GM19193 (cell line): ENCODE data around the gene PLAAT4.

Experiments
- POLR2A ChIP-seq: IDR thresholded peaks from 4 replicates; pipeline ENCODE4 v1.6.1; 2011; ENCODE audit not compliant: insufficient read depth, insufficient read length; ENCODE audit errors: extremely low read depth

Gene PLAAT4

DNA sequence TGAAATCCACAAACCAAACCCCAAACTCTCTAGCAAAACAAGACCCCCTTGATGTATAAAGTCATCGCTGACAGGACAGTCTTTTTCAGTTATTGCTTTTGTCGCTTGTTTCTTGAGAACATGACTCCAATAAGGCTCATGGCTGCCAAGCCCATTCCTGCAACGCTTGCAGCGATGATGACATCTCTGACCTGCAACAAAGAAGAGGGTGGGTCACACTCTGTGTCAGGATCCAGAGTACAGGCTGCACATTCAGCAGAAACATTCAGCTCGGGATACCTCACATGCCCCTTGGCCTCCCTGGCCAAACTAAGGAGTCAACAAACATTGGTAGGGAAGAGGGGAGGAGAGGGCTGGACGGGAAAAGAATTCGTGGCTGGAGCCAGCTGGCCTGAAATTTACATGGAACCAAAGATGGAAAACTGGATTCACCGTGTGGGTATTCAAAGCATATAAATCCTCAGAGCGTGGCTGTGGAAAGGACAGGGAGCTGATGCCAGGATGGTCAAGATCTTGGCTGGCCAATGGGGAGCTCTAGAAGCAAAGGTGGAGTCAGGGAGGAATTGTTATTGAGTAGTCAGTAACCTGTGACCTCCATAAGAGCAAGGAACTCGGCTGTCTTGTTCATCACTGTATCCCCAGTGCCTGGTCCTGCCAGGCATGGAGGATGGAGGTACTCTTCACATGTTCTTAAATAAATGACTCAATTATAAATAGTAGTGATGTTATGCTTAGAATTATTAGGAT lies 38.4 kb downstream of the PLAAT4 start:
- no peak for TF ChIP-seq POLR2A

DNA sequence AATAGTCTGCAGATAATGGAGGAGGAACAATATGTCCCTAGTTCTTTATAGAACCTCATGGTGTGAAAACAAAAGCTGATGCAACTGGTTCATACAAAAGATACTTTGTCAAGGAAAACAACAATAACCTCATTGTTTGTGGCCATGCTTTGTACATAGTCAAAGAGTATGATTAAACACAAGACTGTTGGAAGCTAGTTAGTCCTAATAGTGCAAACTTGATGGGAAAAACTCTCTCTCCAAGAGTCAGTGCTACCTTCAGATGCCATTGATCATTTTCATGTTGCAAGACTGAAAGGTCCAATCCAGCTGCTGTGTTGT lies 46.7 kb downstream of the PLAAT4 start:
- TF ChIP-seq POLR2A: no peak

DNA sequence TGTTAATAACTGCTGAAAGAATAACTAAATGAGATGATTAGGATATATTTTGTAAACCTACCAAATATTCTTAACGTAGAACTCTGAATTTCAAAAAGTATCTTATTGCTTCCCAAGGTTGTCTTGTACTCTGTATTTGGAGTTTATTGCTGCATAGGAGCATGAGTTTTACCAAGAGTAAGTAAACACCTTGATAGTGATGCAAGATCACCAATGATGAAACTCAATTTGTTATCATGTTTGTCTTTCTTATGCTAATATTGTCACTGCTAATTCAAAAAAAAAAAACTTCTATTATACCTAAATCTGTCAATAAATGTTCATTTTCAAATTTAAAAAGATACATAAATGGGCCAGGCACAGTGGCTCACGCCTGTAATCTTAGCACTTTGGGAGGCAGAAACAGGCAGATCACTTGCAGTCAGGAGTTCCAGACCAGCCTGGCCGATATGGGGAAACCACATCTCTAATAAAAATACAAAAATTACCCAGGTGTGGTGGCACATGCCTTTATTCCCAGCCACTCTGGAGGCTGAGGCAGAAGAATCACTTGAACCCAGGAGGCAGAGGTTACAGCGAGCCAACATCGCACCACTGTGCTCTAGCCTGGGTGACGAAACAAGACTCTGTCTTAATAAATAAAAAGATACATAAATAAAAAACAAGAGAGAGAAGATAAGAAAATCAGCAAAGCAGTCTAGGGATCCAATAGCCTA lies 50.0 kb downstream of the PLAAT4 start:
- TF ChIP-seq POLR2A: no peak

DNA sequence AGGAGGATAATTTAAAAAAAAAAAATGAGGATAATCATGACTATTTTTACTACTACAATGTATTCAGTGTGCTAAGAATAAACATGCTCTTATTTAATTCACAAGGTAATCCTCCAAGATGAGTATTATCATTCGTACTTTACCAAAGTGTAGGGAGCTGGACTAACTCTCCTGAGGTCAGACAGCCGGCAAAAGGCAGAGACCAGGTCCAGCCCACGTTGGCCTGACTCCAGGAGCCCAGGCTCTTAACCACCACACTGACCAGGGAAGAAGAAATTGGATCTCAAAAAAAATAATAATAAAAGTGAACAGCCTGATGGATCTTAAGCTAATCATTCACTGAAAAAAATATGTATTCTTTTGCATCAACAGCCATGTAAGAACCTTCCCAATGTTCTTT lies 52.4 kb downstream of the PLAAT4 start:
- no peak for TF ChIP-seq POLR2A

DNA sequence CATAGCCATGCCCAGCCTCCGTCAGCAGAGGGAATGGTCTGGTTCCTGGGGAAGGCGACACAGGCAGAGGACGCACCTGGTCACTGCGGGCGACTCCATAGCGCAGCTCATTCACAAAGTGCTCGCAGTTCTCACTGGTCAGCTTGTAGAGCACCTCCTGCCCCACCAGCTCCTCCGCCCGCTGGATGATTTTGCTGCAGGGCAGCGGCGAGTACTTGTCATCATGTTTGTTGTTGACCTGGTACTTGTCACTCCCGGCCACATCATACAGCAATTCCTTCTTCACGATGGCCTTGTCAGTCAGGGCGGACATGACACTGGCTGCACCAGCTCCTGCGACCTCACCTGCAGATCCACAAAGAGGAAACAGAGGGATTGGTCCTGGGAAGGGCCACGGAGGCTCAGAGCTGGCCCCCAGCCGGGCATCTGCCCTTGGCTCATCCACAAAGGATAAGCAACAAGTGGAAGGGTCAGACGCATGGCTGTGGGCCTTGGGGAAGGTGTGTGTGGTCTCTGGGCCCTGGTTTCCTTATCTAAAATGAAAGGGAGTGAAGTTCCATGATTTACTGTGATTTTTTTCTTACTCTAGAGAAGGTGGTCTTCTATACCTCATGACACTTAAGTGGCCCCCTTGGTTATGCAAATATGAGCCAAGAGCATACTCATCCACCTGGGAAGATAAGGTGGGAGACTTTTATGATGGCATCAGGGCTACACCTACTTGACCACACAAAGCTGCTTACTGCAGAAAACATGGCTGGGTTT lies 53.6 kb downstream of the PLAAT4 start:
- TF ChIP-seq POLR2A: no peak

DNA sequence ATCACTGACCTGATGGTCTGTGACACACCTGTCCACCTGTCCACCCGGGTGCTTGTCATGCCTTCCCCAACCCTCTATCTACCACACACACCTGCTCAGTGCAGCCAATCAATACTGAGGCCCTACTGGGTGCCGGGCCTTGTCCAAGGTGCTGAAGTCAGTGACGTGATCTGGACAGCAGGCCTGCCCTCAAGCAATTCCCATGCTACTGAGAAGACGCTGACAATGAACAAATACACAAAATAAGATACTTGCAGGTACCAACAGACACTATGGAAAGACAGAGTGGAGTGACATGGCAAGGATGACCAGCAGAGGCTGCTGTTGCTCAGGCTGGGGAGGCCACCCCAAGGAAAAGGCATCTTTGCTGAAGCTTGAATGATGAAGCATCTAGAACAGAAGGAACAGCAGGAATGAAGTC lies 56.4 kb downstream of the PLAAT4 start:
- no peak for TF ChIP-seq POLR2A

DNA sequence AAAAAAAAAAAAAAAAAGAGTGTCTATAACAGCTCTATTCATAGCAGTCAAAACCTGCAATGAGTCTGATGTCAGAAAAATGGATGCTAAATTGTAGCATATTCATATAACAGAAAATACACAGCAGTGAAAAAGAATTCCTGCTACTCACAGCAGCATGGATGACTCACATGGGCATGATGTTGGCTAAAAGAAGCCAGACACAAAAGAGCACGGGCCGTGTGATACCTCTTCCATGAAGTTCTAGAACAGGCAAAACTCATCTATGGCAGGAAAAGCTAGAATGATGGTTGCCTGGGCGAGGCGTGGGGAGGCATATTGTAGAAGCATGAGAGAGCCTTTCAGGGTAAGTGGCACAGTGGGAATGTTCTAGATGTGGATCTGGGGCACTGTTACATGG lies 58.7 kb downstream of the PLAAT4 start:
- no peak for TF ChIP-seq POLR2A
